GM21619 (cell line): Measurements from ENCODE around the gene ADCY2.

Experiments
- ATAC-seq: cut with Tn5 transposase; IDR thresholded peaks from one replicate; pipeline ENCODE4 v1.9.1; 2021; ENCODE audit not compliant: unreplicated experiment

Gene ADCY2

DNA sequence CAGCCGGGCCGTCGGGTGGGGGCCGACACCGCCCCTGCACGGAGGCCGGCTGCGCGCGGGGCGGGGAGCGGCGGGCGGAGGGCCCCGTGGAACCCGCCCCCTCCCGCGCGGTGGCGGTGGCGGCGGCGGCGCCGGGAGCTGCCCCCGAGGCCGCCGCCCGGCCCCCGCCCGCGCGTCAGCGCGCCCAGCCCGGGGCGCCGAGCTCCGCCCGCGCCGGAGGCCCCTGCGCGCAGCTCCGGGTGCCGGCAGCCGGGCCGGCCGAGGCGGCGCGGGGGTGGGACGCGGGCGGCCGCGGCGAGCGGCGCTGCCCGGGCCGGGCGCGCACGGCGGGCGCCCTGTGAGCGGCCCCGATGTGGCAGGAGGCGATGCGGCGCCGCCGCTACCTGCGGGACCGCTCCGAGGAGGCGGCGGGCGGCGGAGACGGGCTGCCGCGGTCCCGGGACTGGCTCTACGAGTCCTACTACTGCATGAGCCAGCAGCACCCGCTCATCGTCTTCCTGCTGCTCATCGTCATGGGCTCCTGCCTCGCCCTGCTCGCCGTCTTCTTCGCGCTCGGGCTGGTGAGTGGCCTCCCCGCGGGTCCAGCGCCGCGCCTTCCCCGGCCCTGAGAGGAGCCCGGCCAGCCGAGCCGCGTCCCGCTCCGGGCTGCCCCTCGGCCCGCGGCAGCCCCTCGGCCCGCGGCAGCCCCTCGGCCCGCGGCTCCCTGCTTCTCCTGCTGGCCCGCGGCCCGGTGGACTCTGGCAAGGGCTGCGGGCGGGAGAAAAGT lies at the start of gene ADCY2:
Gene ADCY2, plus strand, starts transcription at position 192 of the 766 bp plus-strand sequence. Its CDS starts 159 bp downstream, at position 351.
- ATAC-seq = no peak

DNA sequence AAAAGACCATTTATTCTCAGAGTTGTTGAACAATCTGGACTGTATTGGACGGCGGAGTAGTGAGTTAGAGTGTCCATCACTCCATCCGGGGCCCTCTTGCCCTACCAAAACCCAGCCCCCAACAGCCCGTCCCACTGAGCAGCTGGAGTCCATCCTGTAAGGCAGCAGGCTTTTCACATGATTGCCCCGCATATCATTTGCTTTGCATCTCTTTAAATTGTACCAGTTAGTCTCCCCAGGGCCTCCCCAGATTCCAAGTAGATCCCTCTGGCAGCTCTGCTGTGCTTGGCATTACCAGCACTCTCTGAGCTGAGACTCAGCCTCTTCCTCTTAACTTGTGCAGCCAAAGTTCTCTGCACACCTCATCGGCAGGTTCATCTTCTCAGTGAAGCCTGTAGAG lies 48.6 kb upstream of the ADCY2 start:
- no peak for ATAC-seq

DNA sequence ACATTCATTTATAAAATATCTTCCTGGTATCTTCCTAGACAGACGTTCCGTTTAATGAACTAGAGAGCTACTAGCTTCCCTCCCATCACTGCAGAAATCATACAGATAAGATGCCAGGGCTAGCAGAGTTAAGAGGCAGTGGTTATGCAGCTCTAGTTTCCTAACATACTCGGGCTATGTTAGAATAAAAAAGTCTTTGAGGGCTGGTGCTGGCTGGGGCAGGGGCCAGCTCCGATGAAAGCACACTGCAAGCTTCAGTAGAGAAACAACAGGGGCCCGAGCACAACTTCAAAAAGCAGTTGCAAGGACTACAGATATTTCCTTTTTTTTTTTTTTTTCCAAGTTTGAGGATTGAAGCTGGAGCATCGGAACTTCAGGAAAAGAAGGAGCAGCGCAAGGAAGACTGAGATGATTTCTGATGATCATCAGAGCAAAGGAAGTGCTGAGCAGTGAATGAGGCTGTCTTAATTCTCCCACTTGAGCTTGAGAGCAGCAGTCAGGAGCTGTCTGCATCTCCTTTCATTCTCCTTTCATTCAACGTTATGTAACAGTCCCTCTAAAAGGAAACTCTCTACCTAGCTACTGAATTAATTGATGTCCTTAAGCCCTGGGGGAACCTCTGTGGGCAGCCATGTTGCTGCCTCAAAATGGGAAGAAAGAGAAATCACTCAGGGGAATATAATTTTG lies 47.6 kb upstream of the ADCY2 start:
- ATAC-seq = no peak

DNA sequence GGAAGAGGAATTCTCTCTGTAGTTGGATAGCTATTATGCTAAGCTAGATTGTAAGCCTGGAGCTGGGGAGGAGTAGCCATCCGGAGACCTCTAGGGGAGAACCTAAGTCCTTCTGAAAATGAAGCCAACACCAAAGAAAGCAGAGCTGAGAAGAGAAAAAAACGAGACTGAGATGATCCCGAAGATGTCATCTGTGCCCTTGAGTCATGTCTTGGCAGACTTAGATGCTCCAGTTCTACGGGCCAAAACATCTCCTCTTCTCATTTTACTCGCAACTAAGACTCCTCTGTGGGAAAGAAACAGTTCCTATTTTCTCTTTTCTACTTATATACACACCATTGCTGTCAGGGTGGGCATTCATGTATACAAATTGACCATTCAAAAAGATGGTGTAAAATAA lies 34.3 kb upstream of the ADCY2 start:
- no peak for ATAC-seq

DNA sequence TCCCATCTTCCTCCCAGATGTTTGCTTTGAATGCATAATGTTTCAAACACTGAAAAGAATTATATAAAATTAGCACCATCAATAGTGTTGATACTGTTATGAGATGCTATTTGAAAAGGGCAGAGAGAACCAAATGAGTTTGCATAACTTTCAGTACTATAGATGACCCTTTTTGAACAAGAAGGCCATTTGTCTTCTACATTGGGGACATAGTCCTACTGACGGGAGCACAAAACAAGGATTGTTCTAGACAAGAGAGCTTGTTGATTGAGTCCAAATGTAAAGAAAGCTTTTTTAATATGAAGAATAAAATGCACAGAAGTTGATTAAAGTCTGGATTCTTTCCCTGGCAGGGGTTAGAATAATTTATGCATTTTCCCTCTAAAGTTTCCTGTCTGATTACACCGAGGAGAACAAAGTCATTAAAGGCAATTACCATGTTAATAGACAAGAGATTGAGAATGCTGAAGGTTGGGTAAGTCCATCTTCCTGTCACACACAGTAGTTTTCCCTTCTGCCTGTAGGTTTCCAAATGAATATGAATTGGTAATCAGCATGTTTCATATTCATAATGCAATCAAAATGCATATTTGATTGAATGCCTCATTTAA lies 32.8 kb upstream of the ADCY2 start:
- ATAC-seq = no peak

DNA sequence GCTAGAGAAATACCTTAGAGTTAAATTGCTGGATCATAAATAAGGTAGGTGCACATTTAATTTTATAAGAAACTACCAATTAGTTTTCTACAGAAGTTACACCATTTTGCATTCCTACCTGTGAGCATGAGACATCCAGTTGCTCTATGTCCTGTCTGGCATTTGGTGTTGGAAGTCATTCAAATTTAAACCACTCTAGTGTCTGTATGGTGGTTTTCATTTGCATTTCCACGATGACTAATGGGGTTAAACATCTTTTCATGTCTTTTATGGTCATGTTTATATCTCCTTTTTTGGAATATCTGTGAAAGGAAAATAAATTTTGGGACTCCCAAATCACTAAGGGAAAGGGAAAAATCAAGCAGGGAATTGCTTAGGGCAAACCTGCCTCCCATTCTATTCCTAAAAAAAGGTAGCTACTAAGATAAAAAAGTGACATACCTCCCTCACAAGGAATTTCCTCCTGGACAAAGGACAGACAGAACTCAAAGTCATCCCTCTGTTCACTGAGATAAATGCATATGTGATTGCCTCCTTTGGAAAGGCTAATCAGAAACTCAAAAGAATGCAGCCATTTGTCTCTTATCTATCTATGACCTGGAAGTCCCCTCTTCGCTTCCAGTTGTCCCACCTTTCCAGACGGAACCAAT lies 31.6 kb upstream of the ADCY2 start:
- ATAC-seq = no peak

DNA sequence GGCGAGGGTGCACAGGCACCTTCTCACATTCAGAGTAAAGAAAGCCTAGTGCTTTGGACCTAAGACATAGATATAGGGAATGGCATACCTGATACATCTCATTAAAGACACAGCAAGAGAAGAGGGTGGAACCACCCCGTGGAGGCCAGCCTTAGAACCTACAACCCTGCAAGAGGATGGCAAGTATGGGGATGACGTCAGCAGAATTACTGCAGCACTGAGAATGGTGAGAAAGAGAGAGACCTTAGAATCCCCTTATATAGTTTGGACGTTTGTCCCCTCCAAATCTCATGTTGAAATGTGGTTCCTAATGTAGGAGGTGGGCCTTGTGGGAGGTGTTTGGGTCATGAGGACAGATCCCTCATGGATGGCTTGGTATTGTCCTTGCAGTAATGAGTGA lies 28.2 kb upstream of the ADCY2 start:
- no peak for ATAC-seq

DNA sequence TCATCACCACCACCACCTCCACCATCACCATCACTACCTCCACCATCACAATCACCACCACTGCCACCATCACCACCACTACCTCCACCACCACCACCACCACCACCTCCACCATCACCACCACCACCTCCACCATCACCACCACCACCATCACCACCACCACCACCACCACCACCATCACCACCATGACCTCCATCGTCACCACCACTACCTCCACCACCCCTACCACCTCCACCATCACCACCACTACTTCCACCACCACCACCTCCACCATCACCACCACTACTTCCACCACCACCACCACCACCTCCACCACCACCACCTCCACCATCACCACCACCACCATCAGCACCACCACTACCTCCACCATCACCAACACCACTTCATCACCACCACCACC lies 23.5 kb upstream of the ADCY2 start:
- ATAC-seq = no peak

DNA sequence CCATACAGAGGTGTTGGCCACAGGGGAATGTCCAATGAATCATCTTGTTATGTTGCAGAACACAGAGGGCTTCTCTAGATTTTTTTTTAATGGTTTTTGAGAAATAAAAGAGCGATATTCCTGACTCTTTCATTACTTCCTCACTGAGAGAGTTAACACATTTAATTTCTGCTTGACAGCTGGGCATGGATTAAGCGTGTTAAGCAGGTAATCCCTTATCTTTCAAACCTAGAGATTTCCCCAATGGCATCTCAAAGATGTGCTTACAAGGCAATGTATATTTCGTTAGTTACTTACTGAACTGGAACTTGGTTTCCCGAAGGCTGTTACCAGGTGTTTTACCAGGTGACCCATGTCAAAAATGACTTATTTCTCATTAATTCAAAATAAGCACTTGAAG lies 21.8 kb upstream of the ADCY2 start:
- ATAC-seq = no peak

DNA sequence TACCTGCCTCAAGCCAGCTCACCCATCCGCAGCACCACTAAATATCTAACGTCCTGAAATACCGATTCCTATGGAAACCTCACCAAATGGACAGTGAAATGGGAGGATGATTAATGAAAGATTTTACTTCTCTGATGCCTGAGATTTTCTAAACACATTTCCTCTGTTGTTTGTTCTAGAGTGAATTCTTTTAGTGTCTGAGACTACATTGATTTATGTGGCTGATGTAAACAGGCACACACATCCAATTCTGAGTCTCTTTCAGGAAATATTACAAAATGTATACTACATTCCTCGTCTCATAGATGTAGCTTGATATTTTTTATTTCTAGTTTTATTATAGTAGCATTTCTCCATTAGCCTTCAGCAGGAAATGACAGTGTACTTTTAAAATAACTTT lies 20.5 kb upstream of the ADCY2 start:
- no peak for ATAC-seq

DNA sequence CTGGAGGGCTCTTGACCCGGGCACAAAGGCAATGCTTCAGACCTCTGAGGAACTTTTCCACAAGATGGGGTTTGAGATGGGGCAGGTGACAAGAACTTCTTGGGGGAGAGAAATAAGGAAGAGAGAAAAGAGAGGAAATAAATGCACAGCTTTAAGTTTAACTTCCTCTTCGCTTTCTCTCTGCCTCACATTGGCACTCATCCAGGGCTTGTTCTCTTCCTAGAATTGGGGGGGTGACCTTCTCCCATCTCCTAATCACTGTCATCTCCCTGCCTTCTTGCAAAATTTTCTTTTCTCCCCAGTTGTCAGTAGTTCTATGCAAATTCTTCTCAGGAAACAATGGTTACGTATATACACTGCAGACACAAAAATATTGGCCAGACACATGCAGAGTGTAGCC lies 19.1 kb upstream of the ADCY2 start:
- no peak for ATAC-seq

DNA sequence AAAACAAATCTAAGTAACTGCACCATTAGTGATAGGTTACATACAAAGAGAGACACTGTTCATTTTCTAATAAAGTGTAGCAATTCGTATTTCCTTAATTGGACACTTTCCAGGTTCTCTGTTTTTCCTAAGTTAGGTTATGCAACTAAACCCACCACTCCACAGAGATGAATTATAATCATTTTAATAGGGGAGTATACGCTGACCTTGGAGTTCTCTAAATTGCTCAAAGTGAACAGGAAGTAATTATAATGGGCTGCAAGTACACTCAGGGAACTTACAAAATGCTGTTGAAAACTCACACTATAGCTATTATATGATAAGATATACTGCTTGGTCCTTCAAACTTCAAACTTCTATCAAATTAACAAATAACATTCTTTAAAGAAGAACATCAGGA lies 18.2 kb upstream of the ADCY2 start:
- no peak for ATAC-seq

DNA sequence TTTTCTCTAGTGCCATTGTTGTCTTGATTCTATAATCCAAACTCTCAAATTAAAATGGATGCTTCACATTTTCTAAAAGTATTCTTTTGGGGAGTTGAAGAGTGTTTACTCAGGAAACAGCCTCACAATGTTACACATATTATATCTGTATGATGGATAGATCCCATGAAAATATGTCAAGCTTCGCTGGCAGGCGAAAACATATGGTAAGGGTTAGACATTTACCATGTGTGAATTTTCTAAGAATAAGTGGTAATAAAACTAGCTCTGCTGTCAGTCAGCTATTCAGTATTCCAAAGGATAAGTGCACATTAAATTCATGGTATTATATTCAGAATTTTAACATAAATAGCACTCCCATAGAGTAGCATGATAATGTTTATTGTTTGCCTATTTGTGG lies 13.3 kb upstream of the ADCY2 start:
- no peak for ATAC-seq

DNA sequence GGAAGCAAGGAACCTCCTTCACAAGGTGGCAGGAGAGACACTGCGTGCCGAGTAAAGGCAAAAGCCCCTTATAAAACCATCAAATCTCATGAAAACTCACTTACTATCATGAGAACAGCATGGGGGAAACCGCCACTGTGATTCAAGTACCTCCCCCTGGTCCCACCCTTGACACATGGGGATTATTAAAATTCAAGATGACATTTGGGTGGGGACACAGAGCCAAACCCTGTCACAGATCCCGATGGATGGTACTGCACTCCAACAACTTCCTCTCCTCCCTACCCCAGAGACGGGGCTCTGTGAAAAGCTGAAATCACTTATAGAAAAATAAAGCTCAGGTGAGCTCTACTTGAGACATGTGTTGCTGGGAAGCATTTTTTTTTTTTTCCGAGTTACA lies 10.3 kb upstream of the ADCY2 start:
- no peak for ATAC-seq

DNA sequence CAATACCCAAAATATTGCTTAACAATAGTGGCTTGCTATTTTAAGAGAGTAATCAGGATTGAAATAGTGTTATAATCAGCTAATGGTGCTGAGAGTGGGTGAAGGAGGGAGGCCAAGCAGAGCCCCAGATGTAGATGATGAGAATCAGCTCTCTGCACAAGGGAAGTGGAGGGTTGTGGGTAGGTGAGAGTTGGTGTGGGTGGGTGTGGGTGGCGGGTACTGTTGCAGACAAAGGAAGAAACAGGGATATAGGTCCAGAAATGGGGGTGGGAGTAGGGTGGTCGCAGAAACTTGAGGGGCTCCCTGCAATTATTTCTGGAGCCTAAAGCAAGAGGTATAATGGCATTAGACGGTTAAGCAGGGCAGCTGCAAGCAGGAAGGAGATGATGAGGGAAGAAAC lies 7.4 kb upstream of the ADCY2 start:
- ATAC-seq = no peak

DNA sequence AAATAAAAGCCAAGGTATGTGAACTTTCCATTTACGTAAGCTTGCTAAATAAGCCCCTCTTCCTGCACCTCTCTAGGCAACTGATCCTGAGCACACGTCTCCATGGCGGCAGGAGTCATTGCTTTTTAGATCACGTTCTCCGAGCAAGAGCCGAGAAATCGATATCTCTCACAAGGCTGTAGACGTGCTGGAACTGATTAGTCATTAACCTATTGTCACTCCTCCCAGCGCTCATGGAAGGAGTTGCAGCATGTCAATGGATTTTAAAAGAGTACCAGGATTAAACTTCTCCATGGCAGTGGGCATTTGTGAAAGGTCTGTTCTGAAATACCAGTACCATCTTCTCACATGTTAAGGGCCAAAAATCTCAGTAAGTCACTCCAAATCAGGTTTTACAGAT lies 4.7 kb upstream of the ADCY2 start:
- no peak for ATAC-seq

DNA sequence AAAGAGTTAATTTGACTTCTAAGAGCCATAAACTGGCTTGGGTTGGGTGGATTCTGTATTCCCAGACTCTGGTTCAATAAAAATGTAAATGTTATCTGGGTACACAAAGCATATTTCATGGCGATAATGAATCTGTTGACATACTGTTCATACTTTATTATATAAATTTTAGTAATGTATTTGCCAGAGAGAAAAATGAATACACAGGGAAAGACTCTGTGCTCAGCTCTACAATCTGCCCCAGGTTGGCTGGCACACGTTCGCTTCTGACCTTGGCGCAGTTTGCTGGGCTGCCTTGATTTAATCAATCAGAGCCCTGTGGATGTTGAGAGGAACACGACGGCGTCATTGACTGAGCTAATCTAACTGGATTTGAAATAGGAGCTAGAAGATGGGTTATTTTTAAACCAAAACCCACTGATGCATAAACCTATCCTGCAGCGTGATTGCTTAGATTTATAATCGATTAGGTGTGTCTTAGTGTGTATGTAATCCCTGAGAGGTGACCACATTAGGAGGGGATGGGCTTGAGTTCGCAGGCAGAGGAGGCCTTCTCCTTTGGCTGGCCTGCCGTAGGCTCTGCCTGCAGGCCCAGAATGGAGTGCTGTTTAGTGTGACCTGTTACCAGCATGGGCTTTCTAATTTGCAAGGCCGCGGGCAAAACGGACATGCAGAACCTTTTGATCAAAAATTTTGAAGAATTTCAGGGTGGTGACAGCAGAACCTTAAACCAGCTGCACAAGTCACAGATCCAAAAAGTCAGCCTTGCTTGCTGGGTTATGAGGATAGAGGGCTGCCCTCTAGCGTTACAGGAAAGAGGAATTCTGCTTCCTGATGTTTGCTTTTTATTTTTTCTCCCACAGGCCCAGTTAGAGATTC lies 3.9 kb upstream of the ADCY2 start:
- no peak for ATAC-seq

DNA sequence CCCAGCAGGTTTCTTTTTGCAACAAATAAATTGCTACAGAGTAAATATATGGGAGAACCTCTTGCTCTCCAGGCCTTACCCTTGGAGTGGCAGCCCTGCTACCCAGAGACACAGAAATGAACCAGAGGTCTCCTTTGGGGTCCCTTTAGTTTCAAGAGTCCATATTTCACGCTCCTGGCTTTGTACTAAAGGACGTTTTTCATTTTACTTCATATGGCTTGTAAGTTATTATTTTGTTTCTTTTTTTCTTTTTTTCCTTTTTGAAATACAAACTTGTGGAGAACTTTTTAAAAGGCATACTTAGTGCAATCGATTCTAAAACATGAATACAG lies 3.3 kb upstream of the ADCY2 start:
- no peak for ATAC-seq

DNA sequence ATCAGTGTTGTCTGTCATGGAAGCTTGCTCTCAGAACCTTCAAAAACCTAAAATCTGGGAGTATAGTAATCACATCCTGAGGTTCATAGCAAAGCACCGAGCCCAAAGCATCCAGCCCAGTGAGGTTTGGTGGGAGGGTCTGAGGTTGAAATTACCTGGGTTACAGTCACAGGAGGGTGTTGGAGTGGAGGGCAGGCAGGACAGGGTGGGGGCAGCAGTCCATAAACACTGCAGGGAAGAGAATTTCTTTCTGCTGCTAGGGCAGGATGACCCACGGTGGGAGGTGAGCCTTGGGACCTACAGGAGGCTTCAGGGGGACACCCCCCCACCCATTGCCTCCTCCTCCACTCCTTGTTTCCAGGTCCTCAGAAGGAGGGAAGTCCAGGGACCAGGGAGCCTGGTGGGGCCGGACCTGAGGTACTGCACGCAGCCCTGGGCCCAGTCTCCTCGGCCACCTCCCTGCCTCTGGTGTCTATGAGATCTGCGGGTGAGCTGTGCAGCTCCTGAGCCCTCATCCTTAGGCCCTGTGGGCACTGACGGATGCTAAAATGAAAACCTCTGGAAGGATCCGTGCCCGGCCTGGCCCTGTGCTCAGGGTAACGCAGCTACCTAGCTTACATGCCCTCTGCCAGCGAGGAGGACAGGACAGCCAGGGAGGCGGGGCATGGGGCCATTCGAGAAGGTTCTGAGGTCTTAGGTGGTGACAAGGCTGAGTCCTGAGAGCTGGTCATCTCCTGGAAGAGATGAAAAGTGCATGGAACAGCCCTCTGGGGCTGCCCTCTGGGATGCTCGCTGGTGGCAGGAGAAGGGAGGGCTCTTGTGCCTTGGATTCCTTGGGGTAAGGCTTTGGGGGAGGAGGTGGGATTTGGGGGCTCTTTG lies 1.8 kb upstream of the ADCY2 start:
- no peak for ATAC-seq

DNA sequence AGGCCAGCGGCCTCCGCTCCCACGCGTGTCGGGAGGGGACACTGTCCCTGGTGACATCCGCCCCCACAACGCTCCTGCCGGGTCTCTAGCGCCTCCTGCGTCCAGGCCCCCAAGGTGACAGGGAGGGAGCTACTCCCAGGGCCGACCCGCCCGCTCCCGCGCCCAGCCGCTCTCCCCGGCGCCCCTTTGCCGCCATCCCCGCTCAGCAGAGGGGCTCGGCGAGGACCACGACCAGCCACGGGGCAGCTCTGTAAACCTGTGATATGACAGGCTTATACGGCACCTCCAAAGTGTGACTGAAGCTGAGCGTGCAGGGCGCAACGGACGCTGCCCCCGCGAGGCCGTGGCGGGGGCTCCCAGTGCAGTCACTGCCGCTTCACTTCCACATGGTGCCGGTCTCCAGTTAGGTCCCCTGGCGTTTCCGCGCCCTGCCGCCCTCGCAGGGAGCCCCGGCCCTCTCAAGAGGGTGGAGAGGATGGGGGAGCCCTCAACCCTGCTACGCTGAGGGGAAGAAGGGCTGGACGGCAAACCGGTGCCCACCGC lies 978 bp upstream of the ADCY2 start:
- ATAC-seq = no peak
